ENCODE data around the gene SLC13A3.

Gene SLC13A3

DNA sequence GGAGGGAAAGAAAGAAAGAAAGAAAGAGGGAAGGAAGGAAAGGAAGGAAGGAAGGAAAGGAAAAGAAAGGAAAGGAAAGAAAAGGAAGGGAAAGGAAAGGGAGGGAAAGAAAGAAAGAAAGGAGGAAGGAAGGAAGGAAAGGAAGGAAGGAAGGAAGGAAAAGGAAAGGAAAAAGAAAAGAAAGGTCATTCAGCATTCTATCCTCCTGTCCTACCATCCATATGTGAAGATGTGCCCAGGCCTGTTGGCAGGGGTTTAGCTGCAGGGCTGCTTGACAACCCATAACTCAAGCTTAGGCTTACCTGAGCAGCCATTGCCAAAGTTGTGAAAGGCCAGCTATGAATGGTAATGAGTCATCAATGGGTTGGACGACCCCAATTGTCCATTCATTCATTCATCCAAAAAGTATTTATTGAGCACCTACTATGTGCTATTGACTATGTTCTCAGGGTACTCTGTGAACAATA, 50.9 kb downstream of the SLC13A3 start:
- DNase-seq = no peak

- no peak for DNase-seq
These were observed 51.9 kb downstream of the SLC13A3 start for GRCh38 chr20:46599227-46599987.

DNA sequence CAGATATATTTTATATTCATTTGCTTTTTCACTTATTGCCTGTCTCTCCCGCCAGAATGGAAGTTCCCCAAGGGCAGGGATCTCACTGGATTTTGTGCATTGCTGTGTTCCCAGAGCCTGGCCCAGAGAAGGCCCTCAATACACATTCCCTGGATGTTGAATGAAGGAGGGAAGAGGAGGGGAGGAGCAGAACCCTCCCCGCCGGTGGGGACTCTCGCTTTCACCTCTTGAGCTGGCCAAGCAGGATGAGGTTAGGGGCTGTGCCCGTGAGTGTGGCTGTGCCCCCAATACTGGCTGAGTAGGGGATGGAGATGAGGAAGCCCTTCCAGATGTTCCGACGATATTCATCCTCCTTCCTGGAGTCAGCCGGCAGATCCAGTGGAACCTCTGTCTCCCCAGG, 55.3 kb downstream of the SLC13A3 start:
- no peak for DNase-seq

DNA sequence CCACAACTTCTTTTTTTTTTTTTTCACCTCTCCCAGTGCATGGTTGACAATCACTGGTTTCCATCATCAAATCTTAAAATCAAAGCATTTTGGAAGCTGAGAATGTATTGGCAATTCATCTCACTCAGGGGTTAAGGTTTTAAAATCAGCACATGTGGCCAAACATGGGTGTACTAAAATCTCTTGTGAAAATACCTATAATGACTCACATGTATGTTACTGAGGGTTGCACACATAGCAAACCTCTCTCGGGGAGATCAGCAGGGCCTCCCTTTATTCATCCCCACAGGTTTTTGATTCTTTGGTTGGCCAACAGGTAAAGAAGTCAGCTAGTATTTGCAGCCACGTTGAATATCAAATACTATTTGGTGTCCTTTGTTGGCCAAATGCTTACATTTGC, 56.5 kb downstream of the SLC13A3 start:
- no peak for DNase-seq

DNA sequence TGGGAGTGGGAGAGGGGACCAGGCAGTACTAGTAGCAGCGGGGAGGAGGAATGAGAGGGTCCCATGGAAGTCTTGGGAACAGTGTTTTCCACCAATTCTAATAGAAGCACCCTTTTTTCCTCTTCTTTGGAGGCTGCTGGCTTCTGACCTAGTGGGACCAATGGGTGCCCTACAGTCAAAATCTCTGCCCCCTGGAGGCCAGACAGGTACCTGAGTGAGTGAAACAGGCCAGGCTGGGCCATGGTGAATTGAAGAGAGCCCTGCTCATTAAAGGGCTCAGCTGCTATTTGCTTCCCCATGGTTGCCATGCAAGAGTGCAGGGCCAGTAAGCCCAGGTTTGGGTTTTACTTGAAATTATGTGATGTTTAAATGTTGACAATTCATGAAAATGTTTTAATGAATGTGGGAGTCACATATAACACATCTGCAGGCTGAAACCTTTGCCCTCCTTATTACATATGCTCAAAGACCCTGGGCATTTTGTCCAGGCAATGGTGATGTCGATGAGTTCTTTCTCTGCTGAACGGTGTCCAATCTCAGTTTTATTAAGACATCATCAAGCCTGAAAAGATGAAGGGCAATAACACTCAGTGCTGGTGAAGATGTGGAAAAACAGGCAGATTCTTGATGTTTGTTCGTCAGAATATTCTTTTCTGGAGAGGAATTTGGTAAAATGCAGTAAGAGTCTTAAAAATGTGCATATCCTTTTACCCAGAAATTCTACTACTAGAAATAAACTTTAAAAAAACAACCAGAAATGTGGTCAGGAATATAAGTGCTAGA, 58.5 kb downstream of the SLC13A3 start:
- no peak for DNase-seq

DNA sequence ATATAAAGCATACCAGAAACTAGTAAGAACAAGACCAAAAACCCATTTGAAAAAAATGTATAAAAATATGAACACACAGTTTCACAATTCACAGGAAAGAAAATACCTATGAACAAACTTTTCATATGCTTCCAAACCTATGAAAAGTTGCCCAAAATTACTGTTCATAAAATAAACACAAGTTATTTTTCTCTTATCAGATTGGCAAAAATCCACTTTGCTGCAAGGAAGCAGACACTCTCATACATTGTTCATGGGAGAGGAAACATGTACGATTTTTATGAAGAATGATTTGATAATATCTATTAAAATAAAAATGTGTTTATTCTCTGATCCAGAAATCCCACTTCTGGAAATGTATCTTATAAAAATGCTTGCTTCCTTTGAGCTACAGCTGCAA, 60.8 kb downstream of the SLC13A3 start:
- no peak for DNase-seq

DNA sequence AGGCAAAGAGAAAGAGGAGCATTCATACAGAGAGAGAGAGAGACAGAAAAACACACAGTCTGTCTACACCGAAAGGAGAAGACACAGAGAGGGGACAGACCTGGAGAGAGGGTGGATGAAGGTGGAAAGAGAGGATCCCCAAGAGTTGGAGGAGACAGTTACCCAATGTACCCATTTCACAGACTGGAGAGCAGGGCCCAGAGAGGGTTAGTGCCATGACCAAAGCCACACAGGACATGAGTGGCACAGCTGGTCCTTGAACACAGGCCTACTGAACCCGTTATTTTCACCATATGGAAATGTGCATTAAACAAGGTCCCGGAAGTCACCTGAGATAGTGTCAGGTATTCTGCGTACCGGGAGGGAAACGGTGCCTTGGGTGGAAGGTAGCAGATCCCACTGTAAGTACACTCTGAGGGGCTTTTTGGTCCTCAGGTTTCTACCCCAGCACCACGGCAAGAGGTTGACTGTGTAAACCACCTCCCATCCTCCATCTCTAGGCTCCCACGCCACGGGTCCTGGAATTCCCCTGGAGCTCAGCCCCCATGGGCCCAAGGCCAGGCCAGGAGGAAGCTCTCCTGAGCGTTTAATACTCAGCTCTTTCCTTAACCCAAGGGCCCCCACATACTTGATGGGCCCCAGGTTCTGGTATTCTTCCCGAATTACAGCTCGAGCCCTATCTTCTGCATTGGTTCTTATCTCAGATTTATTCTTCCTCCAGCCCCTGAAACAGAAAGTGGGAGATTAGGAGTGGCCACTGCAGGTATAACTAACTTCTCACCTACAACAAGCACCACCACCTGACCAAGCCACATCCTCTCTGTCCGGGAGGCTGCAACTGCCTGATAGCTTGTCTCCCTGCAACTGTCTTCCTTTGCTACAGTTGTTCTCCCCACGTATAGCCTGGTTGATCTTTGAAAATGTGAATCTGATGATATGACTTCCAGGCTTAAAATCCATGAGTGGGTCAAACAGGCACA, 62.4 kb downstream of the SLC13A3 start:
- no peak for DNase-seq

DNA sequence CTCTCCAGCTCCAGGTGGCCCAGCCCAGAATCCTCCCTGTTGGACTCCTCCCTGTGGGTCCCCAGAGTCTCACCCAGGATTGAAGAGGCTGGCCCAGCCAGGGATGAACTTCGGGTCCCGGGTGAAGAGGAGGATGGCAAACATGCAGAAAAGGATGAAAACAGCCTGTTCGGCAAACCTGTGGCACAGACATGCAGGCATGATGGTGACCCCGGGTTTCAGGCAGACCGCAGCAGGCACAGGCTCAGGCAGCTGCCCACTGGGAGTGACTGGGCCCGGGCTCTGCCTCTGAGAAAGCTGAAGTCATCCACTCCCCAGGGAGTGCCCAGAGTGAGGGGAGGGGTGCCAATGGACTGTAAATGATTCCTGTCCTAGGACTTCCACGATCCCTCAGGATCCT, 63.3 kb downstream of the SLC13A3 start:
- DNase-seq = no peak

DNA sequence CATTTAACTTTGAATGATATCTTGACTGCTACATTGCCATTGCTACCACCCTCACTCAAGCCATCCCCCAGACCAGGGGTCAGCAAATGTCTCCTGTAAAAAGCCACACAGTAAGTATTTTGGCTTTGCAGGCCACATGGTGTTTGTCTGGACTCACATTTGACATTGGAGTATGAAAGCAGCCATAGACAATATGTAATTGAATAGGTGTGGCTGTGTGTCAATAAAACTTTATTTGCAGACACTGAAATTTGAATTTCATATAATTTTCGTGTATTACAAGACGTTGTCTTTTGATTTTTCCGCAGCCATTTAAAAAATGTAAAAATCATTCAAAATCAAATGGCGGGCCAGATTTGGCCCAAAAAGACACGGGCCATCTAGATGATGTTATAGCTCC, 64.5 kb downstream of the SLC13A3 start:
- DNase-seq = no peak

GRCh38 chr20:46584508-46584907, 66.8 kb downstream of the SLC13A3 start:
- no peak for DNase-seq

DNA sequence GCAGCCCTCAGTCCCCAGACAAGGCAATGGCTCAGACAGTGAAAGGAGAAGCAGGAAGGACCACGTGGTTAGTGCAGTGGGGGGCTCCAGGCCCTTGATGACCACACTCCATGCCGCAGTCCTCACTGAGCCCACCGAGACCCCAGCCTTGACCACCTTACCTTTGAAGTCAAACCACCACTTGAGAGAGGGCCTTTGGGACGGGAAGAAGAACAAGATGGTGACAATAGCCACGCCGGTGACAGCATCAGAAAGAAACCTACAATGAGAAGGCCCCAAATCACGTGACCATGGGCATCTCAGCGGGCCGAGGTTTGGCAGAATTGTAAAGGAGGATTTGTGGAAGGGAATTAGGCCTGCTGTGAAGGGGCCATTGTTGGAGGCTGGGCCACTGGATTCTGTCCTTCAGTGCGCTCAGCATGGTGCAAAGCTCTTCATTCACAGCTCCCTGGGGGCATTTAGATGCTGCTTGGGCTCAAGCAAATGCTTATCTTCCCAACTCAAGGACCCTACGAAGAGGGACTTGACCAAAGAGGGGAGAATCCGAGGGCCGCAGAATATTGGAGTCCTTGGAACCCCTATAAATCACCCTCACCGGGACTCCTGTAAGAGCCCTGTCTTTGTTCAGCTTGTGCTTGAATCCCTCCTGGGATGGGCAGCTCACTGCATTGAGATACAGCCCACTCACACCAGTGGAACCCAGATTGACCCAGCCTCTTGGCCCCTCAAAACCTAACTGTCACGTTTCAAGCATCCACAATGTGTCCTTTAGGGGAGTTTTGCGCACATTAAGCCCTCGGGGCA, 67.6 kb downstream of the SLC13A3 start:
- DNase-seq = no peak

DNA sequence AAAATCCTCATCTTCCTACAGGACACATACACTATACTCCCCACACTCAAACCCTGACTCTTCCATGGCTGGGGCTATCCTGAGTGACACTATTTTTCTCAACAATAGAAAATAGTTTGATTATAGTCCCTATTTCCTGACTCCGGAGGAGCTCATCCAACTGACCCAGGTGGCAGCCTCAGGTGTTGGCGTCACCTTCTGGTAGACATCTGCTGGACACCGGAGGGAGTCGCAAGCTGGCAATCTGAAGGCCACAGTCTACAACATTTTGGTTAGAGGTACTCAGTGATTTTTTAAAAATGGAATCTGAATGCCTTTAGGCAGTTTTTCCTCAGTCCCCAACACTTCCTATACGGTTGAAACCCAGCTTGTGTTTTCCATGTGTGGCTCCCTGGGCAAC, 68.6 kb downstream of the SLC13A3 start:
- no peak for DNase-seq

DNA sequence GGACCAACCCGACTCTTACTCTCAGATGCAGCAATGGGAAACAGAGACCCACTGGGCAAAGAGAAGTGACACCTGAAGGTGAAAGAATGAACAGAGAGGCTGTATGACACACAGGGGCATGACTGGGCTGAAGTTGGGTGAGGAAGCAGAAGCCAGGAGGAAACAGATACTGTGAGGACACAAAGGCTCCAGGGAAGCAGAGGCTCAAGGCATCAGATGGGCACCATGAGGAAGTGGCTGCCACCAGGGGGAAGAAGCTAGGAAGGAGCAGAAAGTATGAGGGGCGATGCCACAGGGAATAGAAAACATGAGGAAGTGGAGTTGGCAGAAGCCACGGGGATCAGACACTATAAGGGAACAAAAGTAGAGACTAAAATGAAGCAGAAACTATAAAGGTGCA, 69.9 kb downstream of the SLC13A3 start:
- DNase-seq = no peak

DNA sequence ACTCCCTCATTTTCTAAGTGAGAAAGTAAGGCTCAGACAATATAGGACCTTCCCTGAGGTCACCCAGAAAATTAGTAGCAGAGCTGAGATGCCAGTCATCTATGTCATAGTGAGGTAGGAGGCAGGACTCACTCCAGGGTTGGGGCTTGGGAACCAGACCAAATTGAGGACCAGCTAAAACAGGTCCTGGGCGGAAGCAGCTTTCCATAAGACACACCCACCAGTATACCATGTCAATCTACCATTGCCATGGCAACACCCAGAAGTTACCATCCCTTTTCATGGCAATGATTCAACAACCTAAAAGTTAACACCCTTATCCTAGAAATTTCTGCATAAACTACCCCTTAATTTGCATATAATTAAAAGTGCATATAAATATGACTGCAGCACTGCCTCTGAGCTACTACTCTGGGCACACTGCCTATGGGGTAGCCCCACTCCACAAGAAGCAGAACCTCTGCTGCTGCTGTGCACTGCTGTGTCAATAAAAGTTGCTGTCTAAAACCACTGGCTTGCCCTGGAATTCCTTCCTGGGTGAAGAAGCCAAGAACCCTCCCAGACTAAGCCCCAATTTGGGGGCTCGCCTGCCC, 70.5 kb downstream of the SLC13A3 start:
- DNase-seq = no peak

DNA sequence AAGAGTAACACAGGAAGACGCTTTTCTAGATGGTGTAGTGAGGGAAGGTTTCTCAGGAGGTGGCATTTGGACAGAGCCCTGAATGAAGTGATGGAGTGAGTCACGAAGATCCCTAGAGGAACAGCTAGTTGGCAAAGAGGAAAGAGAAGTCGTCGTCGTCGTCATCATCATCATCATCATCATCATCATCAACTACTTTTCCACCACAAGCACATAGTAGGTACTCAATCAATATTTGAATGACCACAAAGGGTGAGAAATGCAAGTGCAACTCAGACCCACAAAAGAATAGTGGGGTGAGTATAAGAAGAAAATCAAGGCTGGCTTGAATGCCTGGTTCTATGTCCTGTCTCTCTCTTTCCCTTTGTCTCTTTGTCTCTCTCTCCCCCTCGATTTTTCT, 72.5 kb downstream of the SLC13A3 start:
- DNase-seq = no peak

DNA sequence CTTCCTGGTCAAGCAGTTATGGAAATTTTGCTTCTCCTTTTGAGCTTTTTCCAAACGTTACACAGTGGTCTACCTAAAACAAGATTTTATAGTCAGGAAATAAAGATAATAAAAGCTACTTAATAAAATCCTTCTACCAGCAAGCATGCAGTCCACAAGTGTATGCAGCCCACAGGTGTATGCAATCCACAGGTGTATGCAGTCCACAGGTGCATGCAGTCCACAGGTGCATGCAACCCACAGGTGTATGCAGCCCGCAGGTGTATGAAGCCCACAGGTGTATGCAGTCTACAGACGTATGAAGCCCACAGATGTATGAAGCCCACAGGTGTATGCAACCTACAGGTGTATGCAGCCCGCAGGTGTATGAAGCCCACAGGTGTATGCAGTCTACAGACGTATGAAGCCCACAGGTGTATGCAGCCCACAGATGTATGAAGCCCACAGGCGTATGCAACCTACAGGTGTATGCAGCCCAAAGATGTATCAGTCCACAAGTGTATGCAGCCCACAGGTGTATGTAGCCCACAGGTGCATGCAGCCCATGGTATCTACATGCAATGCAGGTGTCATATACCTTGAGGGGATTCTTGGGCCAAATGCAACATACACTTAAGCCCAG, 74.4 kb downstream of the SLC13A3 start:
- DNase-seq = no peak

DNA sequence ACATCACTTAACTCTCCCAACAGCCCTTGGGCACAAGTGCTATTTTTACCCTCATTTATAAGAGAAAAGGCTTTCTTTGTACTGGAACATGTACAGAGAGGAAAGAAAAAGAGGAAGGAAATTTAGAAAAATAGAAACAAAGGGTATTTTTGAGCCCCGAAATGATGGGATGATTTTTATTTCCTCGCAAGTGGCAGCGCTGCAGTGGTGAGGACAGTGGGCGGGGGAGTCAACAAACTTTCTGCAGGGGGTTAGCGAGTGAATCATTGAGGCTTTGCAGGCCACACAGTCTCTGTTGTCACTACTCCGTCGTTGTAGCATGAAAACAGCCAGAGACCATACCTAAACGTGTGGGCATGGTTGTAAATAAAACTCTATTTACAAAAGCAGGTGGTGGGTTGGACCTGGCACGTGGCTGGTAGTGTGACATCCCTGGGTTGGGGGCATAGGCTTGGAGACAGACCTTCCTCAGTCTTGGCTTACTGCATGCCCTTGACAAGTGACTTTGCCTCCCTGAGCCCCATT, 75.3 kb downstream of the SLC13A3 start:
- DNase-seq = no peak

GRCh38 chr20:46575394-46575793, 75.9 kb downstream of the SLC13A3 start:
- DNase-seq = no peak

- no peak for DNase-seq
These were observed 77.3 kb downstream of the SLC13A3 start for GRCh38 chr20:46573788-46574584.

DNA sequence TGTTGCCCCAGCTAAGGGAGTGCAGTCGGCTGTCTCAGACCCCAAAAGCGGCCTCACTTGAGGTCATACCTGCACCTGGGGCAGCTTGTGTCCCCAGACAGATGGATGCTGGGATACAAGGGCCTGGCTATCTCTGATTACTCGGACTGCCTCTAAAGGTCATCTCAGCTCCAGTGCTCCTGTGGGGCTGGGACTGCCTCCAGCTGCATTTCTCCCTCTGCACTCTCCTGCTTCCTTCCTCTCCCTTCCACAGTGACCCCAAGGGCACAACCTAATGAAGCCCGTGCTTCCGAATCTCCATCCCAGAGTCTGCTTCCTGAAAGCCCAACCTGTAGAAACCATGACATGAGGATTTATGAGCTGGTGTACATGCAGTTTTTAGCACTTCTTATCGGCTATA, 78.0 kb downstream of the SLC13A3 start:
- no peak for DNase-seq
